AG04450 (cell line): ENCODE measurements around the gene MOCOS. TPM values are rescaled to one million over a fixed set of nuclear protein-coding genes. Genes with fewer than 3 reads are reported as not detected.

Experiments
- CTCF ChIA-PET: fragments of 300-600, 350-600 bp; formaldehyde crosslinking; extraction: SDS; loops from one replicate; lab custom pipeline; 2022; ENCODE audit warnings: antibody characterized with exemption, inconsistent platforms; lab: Charles Lee
- POLR2A ChIA-PET: fragments of 350-600 bp; formaldehyde crosslinking; extraction: SDS; loops from one replicate; lab custom pipeline; 2021; ENCODE audit warnings: antibody characterized with exemption, inconsistent platforms; lab: Yijun Ruan, JAX
- DNase-seq: peaks from one replicate; pipeline ENCODE4 v3.0.0-alpha.2; 2011; ENCODE audit warnings: low read depth, low spot score
- H3K27ac ChIP-seq: one replicate; pipeline ENCODE4 v1.5.1; 2012; ENCODE audit warnings: low read depth, low read length, control low read depth
- H3K27me3 ChIP-seq: one replicate; pipeline ENCODE4 v1.6.0; 2012; ENCODE audit warnings: low read length; ENCODE audit not compliant: control insufficient read depth, insufficient read depth
- H3K4me3 ChIP-seq: 2 replicates; pipeline ENCODE4 v1.5.1; 2011; ENCODE audit warnings: mild to moderate bottlenecking, low read depth, low read length, control low read depth
- H3K9me3 ChIP-seq: 2 replicates; pipeline ENCODE4 v1.5.1; 2012; ENCODE audit warnings: low read length; ENCODE audit not compliant: control insufficient read depth, insufficient read depth
- polyA plus RNA-seq: library from polyadenylated mRNA; depleted of rRNA; stranded (reverse); fragments of >200 nt; gene quantifications from 2 replicates; pipeline ENCODE4 v1.2.3, GENCODE V29; 2011
- TF ChIP-seq, protein P1 (sequence below): IDR thresholded peaks from 2 replicates; pipeline ENCODE4 v1.5.1; 2011; ENCODE audit warnings: low read depth, low read length, control low read depth, inconsistent platforms

Gene MOCOS
- polyA plus RNA-seq, 1 experiment: 5.1 TPM

GRCh38 chr18:36288689-36289088 is 101.4 kb downstream of the MOCOS start:
- no peak for DNase-seq
- peaks cover 5% of the 10 kb centered on the region for H3K9me3 ChIP-seq
- H3K27me3 ChIP-seq: no peaks in the 10 kb centered on the region
- TF ChIP-seq, protein P1, sequence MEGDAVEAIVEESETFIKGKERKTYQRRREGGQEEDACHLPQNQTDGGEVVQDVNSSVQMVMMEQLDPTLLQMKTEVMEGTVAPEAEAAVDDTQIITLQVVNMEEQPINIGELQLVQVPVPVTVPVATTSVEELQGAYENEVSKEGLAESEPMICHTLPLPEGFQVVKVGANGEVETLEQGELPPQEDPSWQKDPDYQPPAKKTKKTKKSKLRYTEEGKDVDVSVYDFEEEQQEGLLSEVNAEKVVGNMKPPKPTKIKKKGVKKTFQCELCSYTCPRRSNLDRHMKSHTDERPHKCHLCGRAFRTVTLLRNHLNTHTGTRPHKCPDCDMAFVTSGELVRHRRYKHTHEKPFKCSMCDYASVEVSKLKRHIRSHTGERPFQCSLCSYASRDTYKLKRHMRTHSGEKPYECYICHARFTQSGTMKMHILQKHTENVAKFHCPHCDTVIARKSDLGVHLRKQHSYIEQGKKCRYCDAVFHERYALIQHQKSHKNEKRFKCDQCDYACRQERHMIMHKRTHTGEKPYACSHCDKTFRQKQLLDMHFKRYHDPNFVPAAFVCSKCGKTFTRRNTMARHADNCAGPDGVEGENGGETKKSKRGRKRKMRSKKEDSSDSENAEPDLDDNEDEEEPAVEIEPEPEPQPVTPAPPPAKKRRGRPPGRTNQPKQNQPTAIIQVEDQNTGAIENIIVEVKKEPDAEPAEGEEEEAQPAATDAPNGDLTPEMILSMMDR: no peak
- POLR2A ChIA-PET: no interaction called here
- no peak overlapping the region for H3K27ac ChIP-seq
- H3K4me3 ChIP-seq: no peak overlapping the region
- CTCF ChIA-PET: interaction anchor here (0.9 to 1.8 kb wide), 2 partner anchors 193 to 271 kb away, joined by 3 to 9 read pairs; no protein-coding TSS in a partner anchor

GRCh38 chr18:36294031-36294430 is 106.7 kb downstream of the MOCOS start:
- Histone ChIP-seq H3K4me3 (no peak overlapping the region), H3K27ac (no peak overlapping the region), H3K27me3 (no peaks in the 10 kb centered on the region), H3K9me3 (no peaks in the 10 kb centered on the region)
- ChIA-PET CTCF (interaction anchor here (1.1 kb wide), 1 partner anchor 10 kb away, joined by 3 read pairs; no protein-coding TSS in a partner anchor), POLR2A (interaction anchor here (0.8 kb wide), 1 partner anchor 417 kb away, joined by 4 read pairs; no protein-coding TSS in a partner anchor)
- DNase-seq: no peak
- TF ChIP-seq, protein P1: no peak

DNA sequence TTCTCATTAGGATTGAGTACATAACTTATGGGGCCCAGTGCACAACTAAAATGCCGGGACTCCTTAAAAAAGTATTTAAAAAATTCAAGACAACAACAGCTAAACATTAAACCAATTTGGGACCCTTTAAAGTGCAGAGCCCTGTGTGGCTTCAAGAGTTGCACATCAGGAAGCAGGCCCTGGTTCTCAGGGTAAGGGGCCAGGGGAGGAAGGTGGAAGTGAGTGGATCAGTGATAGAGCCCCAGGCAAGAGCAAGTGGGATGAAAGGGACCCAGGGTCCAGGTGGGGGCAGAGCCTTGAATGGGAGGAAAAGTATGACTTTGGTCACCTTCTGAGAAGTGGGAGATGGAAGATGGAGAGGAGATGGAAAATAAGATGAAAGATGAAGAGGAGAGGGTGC is 107.9 kb downstream of the MOCOS start:
- no peak for DNase-seq
- Histone ChIP-seq H3K27me3 (no peaks in the 10 kb centered on the region), H3K27ac (no peak overlapping the region), H3K4me3 (no peak overlapping the region), H3K9me3 (no peaks in the 10 kb centered on the region)
- ChIA-PET POLR2A (no interaction called here), CTCF (interaction anchor here (0.6 to 2.2 kb wide), 4 partner anchors 64 to 1502 kb away, joined by 3 to 7 read pairs (median 4); no protein-coding TSS in a partner anchor)
- TF ChIP-seq, protein P1: no peak

- no peaks in the 10 kb centered on the region for H3K9me3 ChIP-seq
- DNase-seq: no peak
- no peak overlapping the region for H3K4me3 ChIP-seq
- ChIA-PET CTCF (interaction anchor here (0.7 to 2.2 kb wide), 5 partner anchors 39 to 773 kb away, joined by 3 to 7 read pairs (median 5); no protein-coding TSS in a partner anchor), POLR2A (no interaction called here)
- H3K27me3 ChIP-seq: no peaks in the 10 kb centered on the region
- TF ChIP-seq, protein P1: no peak
- no peak overlapping the region for H3K27ac ChIP-seq
Observed at GRCh38 chr18:36295880-36296301, 108.6 kb downstream of the MOCOS start.

GRCh38 chr18:36296650-36297416 is 109.5 kb downstream of the MOCOS start:
- TF ChIP-seq, protein P1: peak; percentile 60
- POLR2A ChIA-PET: interaction anchor here (0.9 to 1.5 kb wide), 3 partner anchors 11 to 137 kb away, joined by 3 read pairs; no protein-coding TSS in a partner anchor
- CTCF ChIA-PET: interaction anchor here (0.7 to 1.6 kb wide), 5 partner anchors 38 to 774 kb away, joined by 3 to 5 read pairs (median 3); no protein-coding TSS in a partner anchor
- Histone ChIP-seq H3K9me3 (no peaks in the 10 kb centered on the region), H3K27ac (peak overlapping the region; percentile 65), H3K27me3 (no peaks in the 10 kb centered on the region), H3K4me3 (peak overlapping the region; percentile 65)
- peak; percentile 50 for DNase-seq
